Measurements from ENCODE around the gene GRAMD1A. TPM values are rescaled to one million over a fixed set of nuclear protein-coding genes. Genes with fewer than 3 reads are reported as not detected.

Gene GRAMD1A
- total RNA-seq, 4 donors from 2014 or later = 27.6 to 55.9 (median 34.0) TPM

GRCh38 chr19:35022460-35022859, 22.3 kb downstream of the GRAMD1A start:
- TF ChIP-seq CTCF (IDR thresholded peaks at IDR 0.05; ENCODE audit: low read depth) = no peak

- TF ChIP-seq CTCF (IDR thresholded peaks at IDR 0.05; ENCODE audit: low read depth) = no peak
These were observed 23.3 kb downstream of the GRAMD1A start for GRCh38 chr19:35023428-35023827.

GRCh38 chr19:35024095-35024494, 24.0 kb downstream of the GRAMD1A start:
- TF ChIP-seq CTCF (IDR thresholded peaks at IDR 0.05; ENCODE audit: low read depth) = no peak

- no peak for TF ChIP-seq CTCF (IDR thresholded peaks at IDR 0.05; ENCODE audit: low read depth)
These were observed 25.8 kb downstream of the GRAMD1A start for GRCh38 chr19:35025969-35026368.

- TF ChIP-seq CTCF (IDR thresholded peaks at IDR 0.05; ENCODE audit: low read depth) = no peak
These were observed 26.3 kb downstream of the GRAMD1A start for GRCh38 chr19:35026418-35026817.

- no peak for TF ChIP-seq CTCF (IDR thresholded peaks at IDR 0.05; ENCODE audit: low read depth)
These were observed 26.9 kb downstream of the GRAMD1A start for GRCh38 chr19:35027009-35027408.

GRCh38 chr19:35027851-35028599, 27.9 kb downstream of the GRAMD1A start:
- no peak for TF ChIP-seq CTCF (IDR thresholded peaks at IDR 0.05; ENCODE audit: low read depth)

Data from subcutaneous adipose tissue (tissue), 4 donors.